Right lobe of liver (tissue), 4 donors: ENCODE measurements around the gene SIRT2.

Experiments used
- POLR2A ChIP-seq: fragments of 450-650 bp; IDR thresholded peaks from one replicate; pipeline ENCODE4 v1.6.1; 2017; ENCODE audit warnings: antibody characterized with exemption, mild to moderate bottlenecking
- TF ChIP-seq, protein P1 (sequence below), 4 donors: fragments of 200-600 bp in 3 of 4; fragments of 450-650 bp in 1 of 4; IDR thresholded peaks; one replicate each; pipeline versions ENCODE4 v1.5.1 to v1.8.0; 2016 to 2022; ENCODE audit warnings: antibody characterized with exemption in 4 of 4, mild to moderate bottlenecking in 2 of 4
- donor health status: DM: no; HTN: no; CAD: no.
- donor health status: DM: no; HTN: no; CAD: no.
- donor health status: DM: no; HTN: yes; CAD: no.

DNA sequence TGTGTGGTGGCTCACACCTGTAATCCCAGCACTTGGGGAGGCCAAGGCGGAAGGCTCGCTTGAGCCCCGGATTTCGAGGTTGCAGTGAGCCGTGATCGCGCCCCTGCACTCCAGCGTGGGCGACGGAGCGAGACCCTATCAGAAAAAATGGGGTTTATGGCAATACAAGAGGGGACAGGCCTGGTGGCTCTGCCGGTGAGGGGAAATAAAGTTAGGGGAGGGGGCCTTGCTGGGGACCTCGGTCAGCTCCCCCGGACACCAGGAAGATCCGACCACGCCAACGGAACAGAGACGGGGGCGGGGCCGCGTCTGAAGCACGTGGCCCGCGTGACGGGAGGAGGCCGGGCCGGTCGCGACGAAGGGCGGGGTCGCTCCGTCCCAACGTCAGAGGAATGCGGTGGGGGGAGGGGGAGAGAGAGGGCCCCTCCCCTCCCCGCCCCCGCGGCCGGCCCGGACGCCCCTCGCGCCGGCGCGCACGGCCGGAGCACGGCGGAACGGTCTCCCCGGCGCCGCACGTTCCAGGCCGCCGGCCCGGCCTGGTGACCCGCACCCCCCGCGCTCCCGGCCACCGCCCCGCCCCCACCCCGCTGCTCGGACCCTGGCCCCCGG is 47.7 kb downstream of the SIRT2 start:
- peak; percentile 92 for TF ChIP-seq POLR2A
- TF ChIP-seq, protein P1, sequence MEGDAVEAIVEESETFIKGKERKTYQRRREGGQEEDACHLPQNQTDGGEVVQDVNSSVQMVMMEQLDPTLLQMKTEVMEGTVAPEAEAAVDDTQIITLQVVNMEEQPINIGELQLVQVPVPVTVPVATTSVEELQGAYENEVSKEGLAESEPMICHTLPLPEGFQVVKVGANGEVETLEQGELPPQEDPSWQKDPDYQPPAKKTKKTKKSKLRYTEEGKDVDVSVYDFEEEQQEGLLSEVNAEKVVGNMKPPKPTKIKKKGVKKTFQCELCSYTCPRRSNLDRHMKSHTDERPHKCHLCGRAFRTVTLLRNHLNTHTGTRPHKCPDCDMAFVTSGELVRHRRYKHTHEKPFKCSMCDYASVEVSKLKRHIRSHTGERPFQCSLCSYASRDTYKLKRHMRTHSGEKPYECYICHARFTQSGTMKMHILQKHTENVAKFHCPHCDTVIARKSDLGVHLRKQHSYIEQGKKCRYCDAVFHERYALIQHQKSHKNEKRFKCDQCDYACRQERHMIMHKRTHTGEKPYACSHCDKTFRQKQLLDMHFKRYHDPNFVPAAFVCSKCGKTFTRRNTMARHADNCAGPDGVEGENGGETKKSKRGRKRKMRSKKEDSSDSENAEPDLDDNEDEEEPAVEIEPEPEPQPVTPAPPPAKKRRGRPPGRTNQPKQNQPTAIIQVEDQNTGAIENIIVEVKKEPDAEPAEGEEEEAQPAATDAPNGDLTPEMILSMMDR (IDR thresholded peaks at IDR 0.05): no peak
